Esophagus squamous epithelium (tissue), 4 donors: ENCODE data around the gene STK25.
"Not testable (repeated sequence)": the region's sequence is repeated elsewhere in the genome, so short reads cannot be mapped to it uniquely, and the experiment has no call there.

Experiments
- CTCF ChIP-seq, 6 experiments: fragments of 450-650 bp in 4 of 6; fragments of 200-600 bp in 2 of 6; sonication (generic) in 2 of 6; IDR thresholded peaks; one replicate each; pipeline ENCODE4 v1.5.1; 2016 to 2019; ENCODE audit warnings: antibody characterized with exemption in 6 of 6, mild to moderate bottlenecking in 4 of 6, moderate library complexity in 4 of 6
- POLR2A ChIP-seq, 4 donors: fragments of 450-650 bp; IDR thresholded peaks; one replicate each; pipeline ENCODE4 v1.6.1; 2017; ENCODE audit warnings: antibody characterized with exemption in 4 of 4, mild to moderate bottlenecking in 4 of 4, moderate library complexity in 3 of 4

- not testable (repeated sequence) for TF ChIP-seq CTCF, POLR2A (IDR thresholded peaks at IDR 0.05)
Observed at GRCh38 chr2:241453919-241454318, 54.5 kb downstream of the STK25 start.
